Psoas muscle (tissue), 8 donors: ENCODE measurements around the gene SEC14L6. TPM values are rescaled to one million over a fixed set of nuclear protein-coding genes. Genes with fewer than 3 reads are reported as not detected.

ENCODE experiments used
- ATAC-seq, 4 donors: fragments of 200-7000 bp; cut with Tn5 transposase; one replicate each; pipeline ENCODE4 v1.9.1; 2020; ENCODE audit warnings: moderate library complexity in 3 of 4, mild to moderate bottlenecking in 2 of 4
- DNase-seq, 2 donors: peaks; one replicate each; pipeline ENCODE4 v3.0.0-alpha.2; 2020
- H3K27ac ChIP-seq: fragments of 200-600 bp; one replicate; pipeline ENCODE4 v1.8.0; 2022
- H3K27me3 ChIP-seq, 3 donors: fragments of 200-600 bp in 1 of 3; one replicate each; pipeline versions ENCODE4 v1.6.1 to v1.8.0; 2013 to 2022; ENCODE audit warnings: low read length in 2 of 3, mild to moderate bottlenecking in 2 of 3, moderate library complexity in 1 of 3; ENCODE audit not compliant: insufficient read depth in 3 of 3
- H3K36me3 ChIP-seq, 2 donors: fragments of 200-600 bp in 1 of 2; one replicate each; pipeline versions ENCODE4 v1.6.1 to v1.8.0; 2013 to 2022; ENCODE audit warnings: low read depth in 1 of 2, mild to moderate bottlenecking in 1 of 2, moderate library complexity in 1 of 2; ENCODE audit not compliant: insufficient read depth in 1 of 2
- H3K4me1 ChIP-seq: fragments of 200-600 bp; one replicate; pipeline ENCODE4 v1.8.0; 2022
- H3K4me3 ChIP-seq: fragments of 200-600 bp; one replicate; pipeline ENCODE4 v1.8.0; 2022; ENCODE audit warnings: mild to moderate bottlenecking
- H3K9me3 ChIP-seq: fragments of 200-600 bp; one replicate; pipeline ENCODE4 v1.8.0; 2022
- WGBS, 3 donors: extraction: QIAGEN DNeasy Blood & Tissue Kit; methylation state at CpG; one replicate each; pipeline versions ENCODE4 v1.1.6 to v1.1.7; 2013; 5-methylcytosine and 5-hydroxymethylcytosine counted together
- intact Hi-C, 2 donors: fragments of 100-400 bp; cut with DNase I; formaldehyde crosslinking; loops; one replicate each; pipeline versions ENCODE4 v1.11.0 to v1.14.2; 2022
- polyA plus RNA-seq, 3 donors: library from polyadenylated mRNA; stranded (reverse); fragments of 200-250 nt; gene quantifications; one replicate each; pipeline ENCODE4 v1.2.3, GENCODE V29; 2013
- total RNA-seq, 4 donors: library from RNA; stranded (reverse); fragmentation: NEBNext Ultra II Directional in 2 of 4; extraction: Animal tissue kit (Norgen Biotek cat#: 25700) in 2 of 4; gene quantifications; one replicate each; pipeline versions ENCODE4 v1.2.1 to v1.2.4, GENCODE V29; 2021 to 2023
- TF ChIP-seq, protein P1 (sequence below): fragments of 200-600 bp; IDR thresholded peaks from one replicate; pipeline ENCODE4 v1.8.0; 2022; ENCODE audit warnings: antibody characterized with exemption
- donor health status: healthy with polysubstance abuse.
- donor health status: DM: no; HTN: no; CAD: no; lungs with moderate emphysema.
- donor health status: Bipolar disorder and iron deficiency.
- donor health status: healthy.
- donor health status: DM: yes; HTN: yes; CAD: no.
- donor health status: DM: no; HTN: no; CAD: no.
- donor health status: DM: no; HTN: no; CAD: no.
- donor health status: DM: yes; HTN: yes; CAD: no.

The SEC14L6 gene
- total and polyA plus RNA-seq, 7 donors = not detected

DNA sequence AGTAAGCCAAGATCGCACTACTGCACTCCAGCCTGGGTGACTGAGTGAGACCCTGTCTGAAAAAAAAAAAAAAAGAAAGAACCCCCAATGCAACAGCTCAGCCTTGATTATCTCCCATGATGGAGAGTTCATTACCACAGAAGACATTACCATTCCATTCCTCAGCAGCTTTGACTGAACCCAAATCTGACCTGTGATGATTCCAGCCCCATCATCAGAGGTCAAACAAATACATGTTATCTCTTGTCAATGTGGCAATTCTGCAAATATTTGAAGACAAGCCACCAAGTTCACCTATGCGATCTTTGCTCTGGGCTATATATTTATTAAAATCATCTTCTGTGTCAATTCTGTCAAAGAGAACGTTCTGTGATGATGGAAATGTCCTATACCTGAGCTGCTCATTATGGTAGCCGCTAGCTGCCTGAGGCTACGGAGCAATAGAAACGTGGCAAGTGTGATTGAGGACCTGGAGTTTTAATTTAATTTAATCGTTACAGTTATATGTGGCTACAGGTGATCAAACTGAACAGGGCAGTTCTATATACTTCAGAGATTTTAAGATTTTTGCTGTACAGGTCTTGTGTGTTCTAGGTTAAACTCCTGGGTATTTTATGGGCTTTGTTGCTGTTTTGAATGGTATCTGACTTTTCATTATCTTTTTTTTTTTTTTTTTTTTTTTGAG, 48.9 kb downstream of the SEC14L6 start:
- no peak for DNase-seq
- WGBS, 3 donors = 82 to 86% (median 82%) methylated on average over 7 of the region's 7 CpGs
- intact Hi-C loops = no loop called here
- TF ChIP-seq, protein P1, sequence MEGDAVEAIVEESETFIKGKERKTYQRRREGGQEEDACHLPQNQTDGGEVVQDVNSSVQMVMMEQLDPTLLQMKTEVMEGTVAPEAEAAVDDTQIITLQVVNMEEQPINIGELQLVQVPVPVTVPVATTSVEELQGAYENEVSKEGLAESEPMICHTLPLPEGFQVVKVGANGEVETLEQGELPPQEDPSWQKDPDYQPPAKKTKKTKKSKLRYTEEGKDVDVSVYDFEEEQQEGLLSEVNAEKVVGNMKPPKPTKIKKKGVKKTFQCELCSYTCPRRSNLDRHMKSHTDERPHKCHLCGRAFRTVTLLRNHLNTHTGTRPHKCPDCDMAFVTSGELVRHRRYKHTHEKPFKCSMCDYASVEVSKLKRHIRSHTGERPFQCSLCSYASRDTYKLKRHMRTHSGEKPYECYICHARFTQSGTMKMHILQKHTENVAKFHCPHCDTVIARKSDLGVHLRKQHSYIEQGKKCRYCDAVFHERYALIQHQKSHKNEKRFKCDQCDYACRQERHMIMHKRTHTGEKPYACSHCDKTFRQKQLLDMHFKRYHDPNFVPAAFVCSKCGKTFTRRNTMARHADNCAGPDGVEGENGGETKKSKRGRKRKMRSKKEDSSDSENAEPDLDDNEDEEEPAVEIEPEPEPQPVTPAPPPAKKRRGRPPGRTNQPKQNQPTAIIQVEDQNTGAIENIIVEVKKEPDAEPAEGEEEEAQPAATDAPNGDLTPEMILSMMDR = no peak
- H3K4me1 ChIP-seq = no peaks in the 10 kb centered on the region
- H3K9me3 ChIP-seq = no peaks in the 10 kb centered on the region
- ATAC-seq = no peak
- H3K27me3 ChIP-seq = peaks cover 0 to 5% (median 0%) of the 10 kb centered on the region in 3 donors
- H3K36me3 ChIP-seq = no peaks in the 10 kb centered on the region
- no peak overlapping the region for H3K4me3 ChIP-seq
- no peak overlapping the region for H3K27ac ChIP-seq

DNA sequence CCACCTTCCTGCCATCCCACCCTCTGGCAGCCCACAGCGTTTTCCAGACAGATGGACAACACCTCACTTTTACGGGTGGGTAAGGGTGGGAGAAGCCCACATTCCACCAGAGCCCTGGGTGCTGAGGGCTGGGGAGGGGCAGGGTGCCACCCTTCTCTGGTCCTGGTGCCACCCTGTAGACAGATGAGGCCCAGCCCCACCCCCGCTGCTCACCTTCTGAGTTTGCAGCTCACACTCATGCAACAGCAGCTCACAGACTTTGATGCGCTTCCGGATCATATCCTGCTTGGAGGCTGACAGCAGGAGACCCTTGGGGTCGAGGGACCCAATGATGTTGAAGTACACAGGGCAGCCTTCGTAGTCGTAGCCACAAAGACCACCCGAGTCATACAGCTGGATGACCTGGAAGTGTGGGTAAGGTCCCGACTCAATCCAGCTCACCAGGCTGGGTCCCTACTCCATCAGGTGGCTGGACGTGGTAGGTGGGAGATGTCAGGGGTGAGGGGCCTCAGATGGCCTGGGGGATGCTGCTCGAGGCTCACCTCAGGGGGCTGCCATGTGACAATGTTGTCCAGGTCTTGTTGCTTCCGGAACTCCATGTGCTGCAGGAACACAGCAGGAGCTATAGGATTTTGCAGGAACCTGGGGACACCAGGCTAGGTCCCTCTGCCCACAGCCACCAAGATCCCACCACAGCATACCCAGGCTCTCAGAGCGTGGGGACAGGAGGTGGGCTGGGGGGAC, 51.3 kb downstream of the SEC14L6 start:
- H3K4me3 ChIP-seq = no peak overlapping the region
- TF ChIP-seq, protein P1 = no peak
- no peaks in the 10 kb centered on the region for H3K4me1 ChIP-seq
- intact Hi-C loops = no loop called here
- 70 to 79% (median 78%) methylated on average over 14 of the region's 14 CpGs for WGBS, 3 donors
- no peak for DNase-seq
- H3K9me3 ChIP-seq = no peaks in the 10 kb centered on the region
- peaks cover 0 to 2% (median 0%) of the 10 kb centered on the region in 3 donors for H3K27me3 ChIP-seq
- ATAC-seq = no peak
- H3K27ac ChIP-seq = no peak overlapping the region
- no peaks in the 10 kb centered on the region for H3K36me3 ChIP-seq

DNA sequence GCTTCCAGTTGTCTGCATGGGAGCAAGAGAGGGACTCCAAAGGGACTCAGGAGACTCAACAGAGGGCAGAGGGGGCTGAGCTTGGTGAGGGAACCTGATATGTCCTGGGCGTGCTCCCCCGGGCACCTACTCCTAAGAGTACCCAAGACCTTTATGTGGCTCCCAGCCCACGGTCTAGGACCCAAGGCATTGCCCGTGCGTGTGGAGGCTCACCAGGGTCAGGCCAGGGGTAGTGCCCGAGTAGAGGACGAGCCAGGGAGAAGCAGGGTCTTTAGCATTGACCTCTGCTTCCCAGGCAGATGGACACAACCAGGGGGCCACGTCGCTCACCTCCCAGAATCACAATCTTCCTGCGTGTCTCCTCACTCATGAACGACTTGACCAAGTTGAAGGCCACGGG, 54.4 kb downstream of the SEC14L6 start:
- TF ChIP-seq, protein P1 = no peak
- H3K27ac ChIP-seq = no peak overlapping the region
- ATAC-seq (no peak), DNase-seq (no peak)
- WGBS, 3 donors = 72 to 81% (median 80%) methylated on average over 12 of the region's 12 CpGs
- no peaks in the 10 kb centered on the region for H3K4me1 ChIP-seq
- no peaks in the 10 kb centered on the region for H3K36me3 ChIP-seq
- intact Hi-C loops = no loop called here
- peaks cover 0 to 2% (median 0%) of the 10 kb centered on the region in 3 donors for H3K27me3 ChIP-seq
- no peaks in the 10 kb centered on the region for H3K9me3 ChIP-seq
- H3K4me3 ChIP-seq = no peak overlapping the region

DNA sequence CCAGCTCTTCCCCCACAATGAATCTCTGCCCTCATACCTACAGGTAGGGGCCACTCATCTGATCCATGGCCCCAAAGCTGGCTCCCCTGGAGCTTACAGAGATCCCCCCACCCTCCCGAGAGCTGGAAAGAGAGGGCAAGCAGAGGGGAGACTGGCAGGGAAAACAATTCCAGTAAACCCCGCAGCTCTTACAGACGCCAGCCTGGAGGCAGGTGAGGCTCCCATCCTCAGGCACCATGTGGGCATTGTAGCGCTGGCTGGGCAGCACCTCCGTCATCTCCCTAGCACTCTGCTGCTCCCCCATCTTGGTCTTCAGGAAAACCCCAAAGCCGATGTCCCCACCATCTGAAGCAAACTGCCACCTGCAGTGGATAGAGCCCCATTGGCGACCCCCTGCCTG, 55.2 kb downstream of the SEC14L6 start:
- no peaks in the 10 kb centered on the region for H3K36me3 ChIP-seq
- H3K27me3 ChIP-seq = peaks cover 0 to 5% (median 0%) of the 10 kb centered on the region in 3 donors
- H3K27ac ChIP-seq = no peak overlapping the region
- ATAC-seq (no peak), DNase-seq (no peak)
- TF ChIP-seq, protein P1 = no peak
- WGBS, 3 donors = 93% methylated on average over 6 to 7 of the region's 7 CpGs
- H3K9me3 ChIP-seq = no peaks in the 10 kb centered on the region
- no peaks in the 10 kb centered on the region for H3K4me1 ChIP-seq
- intact Hi-C loops = no loop called here
- H3K4me3 ChIP-seq = no peak overlapping the region
